MG63 (cell line): ENCODE data around the gene PCNT. TPM values are rescaled to one million over a fixed set of nuclear protein-coding genes. Genes with fewer than 3 reads are reported as not detected.

Experiments
- DNase-seq: peaks from one replicate; pipeline ENCODE4 v3.0.0-alpha.2; 2020
- H3K27me3 ChIP-seq: fragments of 250-450 bp; sonication (Bioruptor Pico); 2 replicates; pipeline ENCODE4 v1.5.1; 2020; ENCODE audit warnings: mild to moderate bottlenecking, moderate library complexity
- H3K36me3 ChIP-seq: fragments of 250-450 bp; sonication (Bioruptor Pico); 2 replicates; pipeline ENCODE4 v1.5.1; 2020; ENCODE audit warnings: mild to moderate bottlenecking, moderate library complexity
- H3K4me3 ChIP-seq: fragments of 250-450 bp; sonication (Bioruptor Pico); 2 replicates; pipeline ENCODE4 v1.5.1; 2020; ENCODE audit warnings: mild to moderate bottlenecking, moderate library complexity
- H3K9me3 ChIP-seq: fragments of 250-450 bp; sonication (Bioruptor Pico); 2 replicates; pipeline ENCODE4 v1.5.1; 2020; ENCODE audit warnings: mild to moderate bottlenecking, moderate library complexity
- total RNA-seq: library from RNA; depleted of rRNA; stranded (reverse); fragments of >200 nt; shearing (Covaris generic); gene quantifications from 2 replicates; pipeline ENCODE4 v1.2.3, GENCODE V29; 2014; ENCODE audit warnings: low replicate concordance; rRNA removed

The PCNT gene, protein sequence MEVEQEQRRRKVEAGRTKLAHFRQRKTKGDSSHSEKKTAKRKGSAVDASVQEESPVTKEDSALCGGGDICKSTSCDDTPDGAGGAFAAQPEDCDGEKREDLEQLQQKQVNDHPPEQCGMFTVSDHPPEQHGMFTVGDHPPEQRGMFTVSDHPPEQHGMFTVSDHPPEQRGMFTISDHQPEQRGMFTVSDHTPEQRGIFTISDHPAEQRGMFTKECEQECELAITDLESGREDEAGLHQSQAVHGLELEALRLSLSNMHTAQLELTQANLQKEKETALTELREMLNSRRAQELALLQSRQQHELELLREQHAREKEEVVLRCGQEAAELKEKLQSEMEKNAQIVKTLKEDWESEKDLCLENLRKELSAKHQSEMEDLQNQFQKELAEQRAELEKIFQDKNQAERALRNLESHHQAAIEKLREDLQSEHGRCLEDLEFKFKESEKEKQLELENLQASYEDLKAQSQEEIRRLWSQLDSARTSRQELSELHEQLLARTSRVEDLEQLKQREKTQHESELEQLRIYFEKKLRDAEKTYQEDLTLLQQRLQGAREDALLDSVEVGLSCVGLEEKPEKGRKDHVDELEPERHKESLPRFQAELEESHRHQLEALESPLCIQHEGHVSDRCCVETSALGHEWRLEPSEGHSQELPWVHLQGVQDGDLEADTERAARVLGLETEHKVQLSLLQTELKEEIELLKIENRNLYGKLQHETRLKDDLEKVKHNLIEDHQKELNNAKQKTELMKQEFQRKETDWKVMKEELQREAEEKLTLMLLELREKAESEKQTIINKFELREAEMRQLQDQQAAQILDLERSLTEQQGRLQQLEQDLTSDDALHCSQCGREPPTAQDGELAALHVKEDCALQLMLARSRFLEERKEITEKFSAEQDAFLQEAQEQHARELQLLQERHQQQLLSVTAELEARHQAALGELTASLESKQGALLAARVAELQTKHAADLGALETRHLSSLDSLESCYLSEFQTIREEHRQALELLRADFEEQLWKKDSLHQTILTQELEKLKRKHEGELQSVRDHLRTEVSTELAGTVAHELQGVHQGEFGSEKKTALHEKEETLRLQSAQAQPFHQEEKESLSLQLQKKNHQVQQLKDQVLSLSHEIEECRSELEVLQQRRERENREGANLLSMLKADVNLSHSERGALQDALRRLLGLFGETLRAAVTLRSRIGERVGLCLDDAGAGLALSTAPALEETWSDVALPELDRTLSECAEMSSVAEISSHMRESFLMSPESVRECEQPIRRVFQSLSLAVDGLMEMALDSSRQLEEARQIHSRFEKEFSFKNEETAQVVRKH (N-terminal part only)
- 51.7 and 57.0 TPM in 2 replicates for total RNA-seq

DNA sequence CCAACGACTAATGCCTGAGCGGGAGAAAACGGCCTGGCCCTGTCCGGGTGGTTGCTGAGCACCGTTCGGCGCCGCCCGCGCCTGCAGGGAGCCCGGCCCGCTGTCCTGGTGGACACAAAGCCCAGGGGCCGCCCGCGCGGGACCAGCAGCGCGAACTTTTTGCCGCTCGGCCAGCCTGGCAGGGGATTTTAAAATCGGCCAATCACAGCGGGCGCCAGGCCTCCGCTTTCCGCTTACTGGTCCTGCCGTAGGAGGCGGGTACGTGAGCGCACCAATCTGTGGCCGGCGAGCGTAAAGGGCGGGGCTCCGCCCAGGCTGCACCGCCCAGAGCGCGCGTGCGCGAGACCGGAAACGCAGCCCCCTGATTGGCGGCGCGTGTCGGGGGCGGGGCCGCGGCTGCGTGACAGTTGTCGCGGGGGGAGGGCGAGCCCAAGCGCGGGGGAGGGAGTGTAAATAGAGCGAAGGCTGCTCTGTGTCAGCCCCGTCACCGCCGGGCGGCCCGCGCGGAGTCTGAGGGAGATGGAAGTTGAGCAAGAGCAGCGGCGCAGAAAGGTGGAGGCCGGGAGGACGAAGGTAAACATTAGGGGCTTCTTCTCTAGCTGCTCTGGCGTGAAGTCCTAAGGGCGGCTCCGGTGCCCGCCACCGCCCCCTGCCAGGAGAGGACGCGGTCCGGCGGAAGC is at the start of gene PCNT, which contains the start of gene C21orf58:
Gene PCNT (plus strand): TSS at position 447 of the 680 bp plus-strand sequence. CDS start 73 bp downstream, at position 520.
Gene C21orf58 (minus strand): TSS at position 161 of the 680 bp plus-strand sequence. CDS start 1,132 bp downstream, outside the sequence.
- H3K36me3 ChIP-seq, result peaks cover 57% of the 10 kb centered on the region
- H3K9me3 ChIP-seq, result no peaks in the 10 kb centered on the region
- H3K27me3 ChIP-seq, result no peaks in the 10 kb centered on the region
- H3K4me3 ChIP-seq, result peak within 1 kb of the TSS; percentile 99
- peak; percentile 99 for DNase-seq

DNA sequence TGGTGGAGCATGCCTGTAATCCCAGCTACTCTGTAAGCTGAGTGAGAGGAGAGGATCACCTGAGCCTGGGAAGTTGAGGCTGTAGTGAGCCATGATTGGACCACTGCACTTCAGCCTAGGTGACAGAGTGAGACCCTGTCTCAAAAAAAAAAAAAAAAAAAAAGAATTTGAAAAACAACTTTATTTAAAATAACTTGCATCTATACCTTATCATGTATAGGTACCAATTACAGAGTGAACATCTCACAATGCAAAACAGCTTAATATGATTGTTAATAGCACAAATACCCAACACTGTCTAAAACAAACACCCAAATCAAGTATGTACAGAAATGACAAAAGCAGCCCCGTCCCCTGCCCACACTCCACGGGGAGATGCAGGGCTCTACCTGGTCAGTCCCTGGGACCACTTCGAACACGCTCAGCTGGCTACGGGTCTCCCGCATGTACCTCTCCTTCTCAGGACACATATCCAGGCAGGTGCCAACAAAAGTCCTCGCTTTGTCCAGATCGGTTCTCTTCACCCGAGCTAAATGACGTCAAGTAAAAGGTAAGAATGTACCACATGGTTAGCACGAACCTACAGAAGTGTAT is 49.1 kb upstream of the PCNT start:
- Histone ChIP-seq H3K36me3 (peaks cover 93% of the 10 kb centered on the region), H3K4me3 (no peak overlapping the region), H3K27me3 (no peaks in the 10 kb centered on the region), H3K9me3 (no peaks in the 10 kb centered on the region)
- no peak for DNase-seq

DNA sequence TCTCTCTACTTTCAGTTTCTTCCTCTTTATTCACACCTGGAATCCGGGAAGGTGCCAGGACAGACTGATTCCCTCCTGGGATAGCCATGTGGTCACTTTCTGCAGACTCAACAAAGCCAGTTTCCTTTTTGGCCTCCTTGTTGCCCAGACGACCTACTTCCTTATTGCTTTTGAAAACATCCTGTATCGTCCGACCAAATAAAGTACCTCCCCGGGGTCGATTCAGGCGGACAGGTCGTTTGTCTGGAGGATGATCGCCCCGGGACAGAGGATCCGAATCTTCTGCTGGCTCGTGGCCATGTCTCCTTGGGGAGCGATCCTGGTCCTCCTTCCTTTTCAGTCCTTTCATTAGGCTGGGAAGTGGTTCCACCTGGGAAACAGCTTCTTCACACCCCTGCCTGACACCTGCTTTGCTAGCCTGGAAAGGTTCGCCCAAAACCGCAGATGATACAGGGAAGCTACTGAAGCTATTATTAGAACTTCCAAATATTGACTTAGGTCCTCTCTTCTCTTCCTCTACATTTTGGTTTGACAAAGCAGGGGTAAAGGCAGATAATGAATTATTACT is 39.8 kb upstream of the PCNT start:
- DNase-seq, result no peak
- H3K27me3 ChIP-seq, result no peaks in the 10 kb centered on the region
- H3K9me3 ChIP-seq, result no peaks in the 10 kb centered on the region
- peak overlapping the region; percentile 84 for H3K4me3 ChIP-seq
- H3K36me3 ChIP-seq, result peaks cover 62% of the 10 kb centered on the region

DNA sequence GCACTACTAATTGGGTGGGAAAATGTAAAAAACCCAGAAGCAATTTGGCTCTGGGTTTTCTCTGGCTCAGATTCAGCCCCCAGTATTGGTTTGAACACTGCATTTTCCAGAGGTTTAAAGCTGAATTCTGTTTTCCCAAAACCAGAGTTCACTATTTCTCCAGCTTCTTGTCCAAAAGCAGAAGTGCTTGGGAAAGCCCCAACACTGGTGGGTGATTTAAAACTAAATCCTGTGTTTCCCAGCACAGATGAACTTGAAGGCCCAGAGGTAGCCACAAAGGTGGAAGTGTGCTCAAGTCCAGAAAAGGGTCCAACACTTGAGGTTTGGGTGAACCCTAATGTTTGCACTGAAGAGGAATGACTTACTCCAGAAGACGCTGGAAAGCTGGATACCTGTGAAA is 39.2 kb upstream of the PCNT start:
- no peaks in the 10 kb centered on the region for H3K27me3 ChIP-seq
- no peak for DNase-seq
- H3K36me3 ChIP-seq, result peaks cover 56% of the 10 kb centered on the region
- peak overlapping the region; percentile 84 for H3K4me3 ChIP-seq
- H3K9me3 ChIP-seq, result no peaks in the 10 kb centered on the region

DNA sequence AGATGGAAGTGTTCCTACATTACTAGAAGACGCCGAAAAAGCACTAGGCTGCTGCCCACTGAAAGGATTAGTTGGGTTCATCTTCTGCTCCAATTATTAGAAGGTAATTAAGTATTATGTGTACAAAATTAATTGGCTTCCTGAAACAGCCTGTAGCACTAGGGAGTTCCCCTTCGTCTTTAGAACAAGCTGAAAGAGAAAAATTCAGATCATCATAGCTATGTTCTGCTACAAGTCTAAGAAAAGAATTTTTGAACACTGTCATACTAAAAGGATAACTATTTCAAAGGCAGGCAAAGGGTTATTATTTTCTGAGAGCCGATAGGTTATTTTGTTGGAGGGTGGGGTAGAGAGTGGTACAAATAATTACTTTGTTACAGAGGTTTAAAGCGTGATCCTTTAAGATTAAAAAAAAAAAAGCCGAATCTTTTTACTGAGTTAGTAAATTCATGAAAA is 38.7 kb upstream of the PCNT start, which contains the start of gene MCM3AP:
Gene MCM3AP (minus strand): TSS at position 406 of the 456 bp plus-strand sequence. CDS start 325 bp downstream, at position 81.
- no peaks in the 10 kb centered on the region for H3K9me3 ChIP-seq
- H3K4me3 ChIP-seq, result peak within 1 kb of the TSS; percentile 84
- H3K27me3 ChIP-seq, result no peaks in the 10 kb centered on the region
- H3K36me3 ChIP-seq, result peaks cover 52% of the 10 kb centered on the region
- DNase-seq, result no peak

DNA sequence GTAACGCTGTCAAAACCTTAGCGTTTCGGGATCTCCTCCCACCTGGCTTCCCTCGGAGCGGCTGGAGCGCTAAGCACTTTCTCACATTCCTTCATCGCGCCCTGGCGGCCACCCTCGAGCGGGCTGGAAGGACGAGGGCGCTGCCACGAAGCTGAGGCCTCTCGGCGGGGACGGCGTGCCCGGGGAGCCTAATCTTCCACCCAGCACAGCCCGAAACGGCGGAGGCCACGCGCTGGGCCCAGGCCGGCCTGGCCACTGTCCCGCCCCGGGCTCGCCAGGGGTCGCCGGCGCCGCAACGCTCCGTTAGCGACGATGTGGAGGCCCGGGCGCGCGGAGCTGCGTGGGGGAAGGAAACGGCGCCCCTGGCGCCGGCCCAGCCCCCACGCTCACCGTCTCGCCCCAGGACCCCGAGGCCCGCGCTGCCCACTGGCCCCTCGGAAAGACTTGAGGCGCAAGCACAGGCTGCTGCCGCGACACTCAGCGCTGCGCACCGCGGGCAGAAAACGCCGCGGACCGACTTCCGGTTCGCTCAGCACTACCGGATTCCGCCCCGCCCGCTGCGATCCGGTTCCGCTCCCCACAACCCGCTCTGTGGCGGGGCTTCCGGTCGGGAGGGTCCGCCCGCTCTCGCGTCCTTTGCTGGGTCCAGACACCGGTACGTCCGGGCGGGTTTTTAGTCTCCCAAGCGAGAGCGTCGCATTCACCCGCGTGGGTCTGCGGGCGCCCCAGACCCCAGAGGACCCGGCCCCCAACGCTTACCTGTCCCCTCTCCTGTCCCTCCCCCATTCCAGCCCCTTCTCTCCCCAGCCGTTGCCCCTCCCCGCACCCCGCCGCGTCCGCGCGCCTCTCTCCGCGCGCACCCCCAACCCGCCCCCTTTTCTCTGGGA is 38.0 kb upstream of the PCNT start, which contains the start of gene YBEY:
Gene YBEY (plus strand): TSS at position 582 of the 887 bp plus-strand sequence. CDS start 572 bp downstream, outside the sequence.
- H3K27me3 ChIP-seq, result no peaks in the 10 kb centered on the region
- no peaks in the 10 kb centered on the region for H3K9me3 ChIP-seq
- DNase-seq, result peak; percentile 97
- peak within 1 kb of the TSS; percentile 84 for H3K4me3 ChIP-seq
- peaks cover 47% of the 10 kb centered on the region for H3K36me3 ChIP-seq

DNA sequence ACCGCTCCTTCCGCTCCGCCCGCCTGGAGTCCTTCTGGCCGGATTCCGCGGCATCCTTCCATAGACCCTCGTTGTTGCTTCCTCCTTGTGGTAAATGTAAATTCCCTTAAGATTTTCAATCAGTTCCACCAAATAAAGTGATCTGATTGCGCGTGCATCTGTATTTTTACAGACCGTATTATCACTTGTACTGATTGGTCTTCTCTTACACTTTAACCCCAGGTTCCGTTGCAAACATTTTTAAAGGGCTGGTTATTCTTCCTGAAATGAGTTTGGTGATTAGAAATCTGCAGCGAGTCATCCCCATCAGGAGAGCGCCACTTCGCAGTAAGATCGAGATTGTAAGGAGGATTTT is 37.3 kb upstream of the PCNT start:
- peaks cover 3% of the 10 kb centered on the region; the same call in 1 of the 2 replicates for H3K9me3 ChIP-seq
- peaks cover 48% of the 10 kb centered on the region for H3K36me3 ChIP-seq
- peak overlapping the region; percentile 84 for H3K4me3 ChIP-seq
- no peaks in the 10 kb centered on the region for H3K27me3 ChIP-seq
- no peak for DNase-seq

DNA sequence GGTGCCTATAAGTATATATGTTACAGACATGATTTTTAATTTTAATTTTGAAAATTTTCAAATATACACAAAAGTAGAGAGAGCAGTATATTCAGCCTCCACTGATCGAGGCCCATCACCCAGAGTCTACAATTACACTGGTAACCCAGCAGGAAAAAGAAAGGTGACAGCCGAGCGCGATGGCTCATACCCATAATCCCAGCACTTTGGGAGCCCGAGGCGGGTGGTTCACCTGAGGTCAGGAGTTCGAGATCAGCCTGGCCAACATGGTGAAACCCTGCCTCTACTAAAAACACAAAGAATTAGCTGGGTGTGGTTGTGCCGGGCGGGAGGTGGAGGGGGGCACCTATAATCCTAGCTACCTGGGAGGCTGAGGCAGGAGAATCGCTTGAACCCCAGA is 36.4 kb upstream of the PCNT start:
- Histone ChIP-seq H3K4me3 (no peak overlapping the region; the same call in 1 of the 2 replicates), H3K27me3 (no peaks in the 10 kb centered on the region), H3K36me3 (peaks cover 45% of the 10 kb centered on the region), H3K9me3 (peaks cover 3% of the 10 kb centered on the region; the same call in 1 of the 2 replicates)
- no peak for DNase-seq

DNA sequence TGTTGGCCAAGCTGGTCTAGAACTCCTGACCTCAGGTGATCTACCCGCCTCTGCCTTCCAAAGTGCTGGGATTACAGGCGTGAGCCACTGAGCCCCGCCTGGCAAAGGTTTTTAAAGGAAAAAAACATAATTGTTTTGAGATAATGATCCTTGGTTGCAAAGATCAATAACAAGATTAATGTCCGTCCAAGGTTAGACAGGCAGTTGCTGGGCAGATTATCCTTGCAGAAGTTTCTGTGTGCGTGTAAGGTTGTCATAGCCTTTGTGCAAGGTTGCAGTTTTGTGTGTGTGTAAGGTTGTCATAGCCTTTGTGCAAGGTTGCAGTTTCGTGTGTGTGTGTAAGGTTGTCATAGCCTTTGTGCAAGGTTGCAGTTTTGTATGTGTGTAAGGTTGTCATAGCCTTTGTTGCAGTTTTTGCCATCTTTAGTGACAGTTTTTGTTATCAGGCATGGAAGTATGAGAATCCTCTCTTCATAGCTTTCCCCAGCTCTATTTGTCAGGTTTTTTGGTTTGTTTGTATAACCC is 34.2 kb upstream of the PCNT start:
- H3K4me3 ChIP-seq, result no peak overlapping the region
- peaks cover 3% of the 10 kb centered on the region; the same call in 1 of the 2 replicates for H3K9me3 ChIP-seq
- H3K36me3 ChIP-seq, result peaks cover 24% of the 10 kb centered on the region
- H3K27me3 ChIP-seq, result no peaks in the 10 kb centered on the region
- DNase-seq, result no peak

DNA sequence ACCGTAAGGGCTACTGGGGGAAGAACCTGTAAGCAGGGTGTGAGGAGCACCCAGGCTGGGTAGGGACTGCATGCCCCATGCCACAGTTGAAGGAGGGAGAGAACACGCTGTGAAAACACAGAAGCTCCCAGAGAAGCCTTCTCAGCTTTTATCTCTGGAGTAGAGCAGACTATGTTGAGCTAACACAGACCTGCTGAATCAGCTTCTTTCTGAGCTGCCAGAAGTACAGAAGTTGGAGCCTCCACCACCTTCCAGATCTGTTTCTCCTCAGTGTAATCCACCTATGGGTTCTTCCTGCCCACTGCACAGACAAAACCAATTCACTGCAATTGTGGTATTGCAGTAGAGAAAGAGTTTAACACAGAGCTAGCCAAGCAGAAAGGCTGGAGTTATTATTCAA is 32.4 kb upstream of the PCNT start:
- Histone ChIP-seq H3K9me3 (peaks cover 3% of the 10 kb centered on the region; the same call in 1 of the 2 replicates), H3K4me3 (no peak overlapping the region), H3K36me3 (peaks cover 19% of the 10 kb centered on the region), H3K27me3 (no peaks in the 10 kb centered on the region)
- DNase-seq, result no peak

DNA sequence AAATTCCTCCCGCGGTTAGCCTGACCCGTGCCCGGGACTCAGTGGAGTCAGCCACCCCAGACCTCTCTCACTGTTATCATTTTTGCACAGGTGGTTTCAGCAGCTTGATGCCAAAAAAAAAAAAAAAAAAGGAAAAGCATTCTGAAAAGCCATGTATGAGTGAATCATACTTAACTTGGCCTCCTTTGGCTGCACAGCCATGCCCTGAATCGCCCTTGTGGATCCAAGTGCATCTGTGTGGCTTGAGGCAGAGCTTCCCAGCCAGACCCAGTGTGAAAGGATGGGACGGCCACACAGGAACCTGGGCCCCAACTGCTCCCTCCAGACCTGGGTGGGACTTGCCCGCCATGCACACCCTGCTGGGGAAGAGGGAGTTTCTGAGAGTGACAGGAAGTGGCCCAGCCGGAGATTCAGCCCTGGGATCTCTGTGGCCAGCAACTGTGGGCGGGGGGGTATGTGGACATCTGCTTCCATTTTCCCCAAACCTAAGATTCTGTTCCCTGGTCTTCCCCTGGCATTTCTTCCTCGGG is 29.2 kb upstream of the PCNT start:
- no peaks in the 10 kb centered on the region for H3K27me3 ChIP-seq
- H3K4me3 ChIP-seq, result no peak overlapping the region
- H3K36me3 ChIP-seq, result peaks cover 22% of the 10 kb centered on the region
- peaks cover 3% of the 10 kb centered on the region; the same call in 1 of the 2 replicates for H3K9me3 ChIP-seq
- DNase-seq, result peak; percentile 72

DNA sequence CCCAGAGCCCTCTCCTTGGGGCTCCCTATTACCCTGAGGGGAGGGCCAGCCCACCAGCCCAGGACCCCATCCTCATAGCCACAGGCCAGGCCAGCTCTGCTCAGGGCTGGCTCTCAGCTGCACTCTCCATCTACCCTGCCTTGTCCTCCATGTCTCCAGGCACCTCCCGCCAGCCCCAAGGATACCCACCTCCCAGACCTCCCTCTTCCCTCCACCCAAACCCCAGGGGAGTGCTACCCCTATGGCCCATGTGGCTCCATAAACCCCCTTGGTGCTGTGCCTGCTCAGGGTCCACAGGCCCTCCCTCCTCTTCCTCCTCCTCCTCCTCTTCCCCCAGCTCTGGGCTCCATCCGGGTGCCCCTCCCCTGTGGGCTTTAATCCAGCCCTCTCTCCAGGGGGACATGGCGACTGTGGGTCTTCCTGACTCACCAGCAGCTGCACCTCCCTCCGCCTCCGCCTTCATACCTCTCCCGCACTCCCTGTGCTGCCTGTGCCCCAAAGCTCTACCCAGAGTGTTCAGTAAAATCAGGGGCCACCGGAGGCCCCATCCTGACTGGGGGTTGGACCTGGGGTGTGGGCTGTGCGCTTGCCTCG is 28.7 kb upstream of the PCNT start:
- DNase-seq, result peak; percentile 67
- no peak overlapping the region for H3K4me3 ChIP-seq
- peaks cover 3% of the 10 kb centered on the region; the same call in 1 of the 2 replicates for H3K9me3 ChIP-seq
- H3K36me3 ChIP-seq, result peaks cover 25% of the 10 kb centered on the region
- H3K27me3 ChIP-seq, result no peaks in the 10 kb centered on the region
